GM12875 (cell line): ENCODE measurements around the gene ACAT2.

Experiments
- H3K4me3 ChIP-seq: one replicate; pipeline ENCODE4 v1.5.1; 2011; ENCODE audit warnings: low read depth, low read length, control low read depth
- TF ChIP-seq, protein P1 (sequence below): IDR thresholded peaks from 2 replicates; pipeline ENCODE4 v1.5.1; 2011; ENCODE audit warnings: low read depth, mild to moderate bottlenecking, control low read depth, inconsistent platforms, low read length, moderate library complexity, borderline replicate concordance; ENCODE audit not compliant: insufficient read depth

Gene ACAT2

DNA sequence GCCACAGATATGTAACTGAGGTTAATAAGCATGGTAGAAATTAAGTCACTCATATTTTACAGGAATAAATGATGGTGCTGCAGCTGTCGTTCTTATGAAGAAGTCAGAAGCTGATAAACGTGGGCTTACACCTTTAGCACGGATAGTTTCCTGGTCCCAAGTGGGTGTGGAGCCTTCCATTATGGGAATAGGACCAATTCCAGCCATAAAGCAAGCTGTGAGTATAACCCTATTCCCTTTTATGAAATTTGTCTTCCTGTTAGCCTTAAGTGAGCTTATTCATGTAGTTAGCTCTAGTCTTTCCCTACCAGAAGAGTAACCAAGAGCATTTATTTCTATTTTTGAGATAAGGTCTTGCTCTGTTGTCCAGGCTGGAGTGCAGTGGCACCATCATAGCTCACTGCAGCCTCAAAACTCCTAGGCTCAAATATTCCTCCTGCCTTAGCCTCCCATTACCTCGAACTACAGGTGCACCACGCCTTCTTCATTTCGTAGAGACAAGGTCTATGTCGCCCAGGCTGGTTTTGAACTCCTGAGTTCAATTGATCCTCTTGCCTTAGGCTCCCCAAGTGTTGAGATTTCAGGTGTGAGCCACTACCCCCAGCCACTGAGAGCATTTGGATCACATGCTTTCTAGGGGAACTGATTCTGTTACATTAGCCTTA is 15.5 kb downstream of the ACAT2 start:
- no peak overlapping the region for H3K4me3 ChIP-seq
- TF ChIP-seq, protein P1, sequence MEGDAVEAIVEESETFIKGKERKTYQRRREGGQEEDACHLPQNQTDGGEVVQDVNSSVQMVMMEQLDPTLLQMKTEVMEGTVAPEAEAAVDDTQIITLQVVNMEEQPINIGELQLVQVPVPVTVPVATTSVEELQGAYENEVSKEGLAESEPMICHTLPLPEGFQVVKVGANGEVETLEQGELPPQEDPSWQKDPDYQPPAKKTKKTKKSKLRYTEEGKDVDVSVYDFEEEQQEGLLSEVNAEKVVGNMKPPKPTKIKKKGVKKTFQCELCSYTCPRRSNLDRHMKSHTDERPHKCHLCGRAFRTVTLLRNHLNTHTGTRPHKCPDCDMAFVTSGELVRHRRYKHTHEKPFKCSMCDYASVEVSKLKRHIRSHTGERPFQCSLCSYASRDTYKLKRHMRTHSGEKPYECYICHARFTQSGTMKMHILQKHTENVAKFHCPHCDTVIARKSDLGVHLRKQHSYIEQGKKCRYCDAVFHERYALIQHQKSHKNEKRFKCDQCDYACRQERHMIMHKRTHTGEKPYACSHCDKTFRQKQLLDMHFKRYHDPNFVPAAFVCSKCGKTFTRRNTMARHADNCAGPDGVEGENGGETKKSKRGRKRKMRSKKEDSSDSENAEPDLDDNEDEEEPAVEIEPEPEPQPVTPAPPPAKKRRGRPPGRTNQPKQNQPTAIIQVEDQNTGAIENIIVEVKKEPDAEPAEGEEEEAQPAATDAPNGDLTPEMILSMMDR = no peak

DNA sequence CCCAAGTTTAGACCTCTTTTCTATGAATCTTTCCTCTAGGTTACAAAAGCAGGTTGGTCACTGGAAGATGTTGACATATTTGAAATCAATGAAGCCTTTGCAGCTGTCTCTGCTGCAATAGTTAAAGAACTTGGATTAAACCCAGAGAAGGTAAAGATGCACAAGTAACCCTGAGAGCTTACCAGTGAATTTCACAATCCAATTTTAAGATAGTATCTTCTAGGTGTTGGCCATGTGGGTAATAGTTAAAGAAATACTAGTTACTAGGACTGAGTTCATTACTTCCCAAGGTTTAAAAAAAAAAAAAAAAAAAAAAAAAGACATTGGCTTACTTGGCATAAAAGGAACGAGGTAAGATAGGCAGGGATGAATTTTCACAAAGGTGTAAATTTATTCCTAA is 16.3 kb downstream of the ACAT2 start:
- TF ChIP-seq, protein P1 = no peak

DNA sequence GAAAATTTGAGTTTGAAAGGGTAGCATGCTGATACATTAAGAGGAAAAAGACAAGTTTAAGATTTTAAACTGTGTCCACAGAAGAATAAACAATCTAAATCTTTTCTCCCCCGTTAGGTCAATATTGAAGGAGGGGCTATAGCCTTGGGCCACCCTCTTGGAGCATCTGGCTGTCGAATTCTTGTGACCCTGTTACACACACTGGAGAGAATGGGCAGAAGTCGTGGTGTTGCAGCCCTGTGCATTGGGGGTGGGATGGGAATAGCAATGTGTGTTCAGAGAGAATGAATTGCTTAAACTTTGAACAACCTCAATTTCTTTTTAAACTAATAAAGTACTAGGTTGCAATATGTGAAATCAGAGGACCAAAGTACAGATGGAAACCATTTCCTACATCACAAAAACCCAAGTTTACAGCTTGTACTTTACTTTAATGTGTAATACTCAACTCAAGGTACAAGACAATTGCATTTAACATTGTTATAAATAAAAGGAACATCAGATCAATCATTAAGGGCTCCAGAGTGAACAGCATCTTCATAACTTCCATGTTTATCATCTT is 16.8 kb downstream of the ACAT2 start:
- H3K4me3 ChIP-seq = no peak overlapping the region
- TF ChIP-seq, protein P1 = no peak

More for the DNA sequence above, 16.3 kb downstream of the ACAT2 start:
- no peak overlapping the region for H3K4me3 ChIP-seq

DNA sequence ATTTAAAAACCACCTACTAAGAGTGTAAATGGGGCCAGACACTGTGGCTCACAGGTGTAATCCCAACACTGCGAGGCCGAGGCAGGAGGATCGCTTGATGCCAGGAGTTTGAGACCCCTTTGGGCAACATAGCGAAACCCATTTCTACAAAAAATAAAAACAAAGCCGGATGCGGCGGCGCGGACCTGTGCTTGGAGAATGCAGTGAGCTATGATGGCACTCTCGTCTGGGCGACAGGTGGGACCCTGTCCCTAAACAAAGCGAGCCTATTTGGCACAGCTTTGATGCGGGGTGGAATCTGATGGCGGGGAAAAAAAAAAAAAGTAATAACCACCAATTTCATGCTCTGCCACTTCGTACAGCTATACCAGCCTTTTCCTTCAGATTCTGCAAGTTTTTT is 26.4 kb downstream of the ACAT2 start:
- TF ChIP-seq, protein P1 = no peak
- peak overlapping the region; percentile 67 for H3K4me3 ChIP-seq

DNA sequence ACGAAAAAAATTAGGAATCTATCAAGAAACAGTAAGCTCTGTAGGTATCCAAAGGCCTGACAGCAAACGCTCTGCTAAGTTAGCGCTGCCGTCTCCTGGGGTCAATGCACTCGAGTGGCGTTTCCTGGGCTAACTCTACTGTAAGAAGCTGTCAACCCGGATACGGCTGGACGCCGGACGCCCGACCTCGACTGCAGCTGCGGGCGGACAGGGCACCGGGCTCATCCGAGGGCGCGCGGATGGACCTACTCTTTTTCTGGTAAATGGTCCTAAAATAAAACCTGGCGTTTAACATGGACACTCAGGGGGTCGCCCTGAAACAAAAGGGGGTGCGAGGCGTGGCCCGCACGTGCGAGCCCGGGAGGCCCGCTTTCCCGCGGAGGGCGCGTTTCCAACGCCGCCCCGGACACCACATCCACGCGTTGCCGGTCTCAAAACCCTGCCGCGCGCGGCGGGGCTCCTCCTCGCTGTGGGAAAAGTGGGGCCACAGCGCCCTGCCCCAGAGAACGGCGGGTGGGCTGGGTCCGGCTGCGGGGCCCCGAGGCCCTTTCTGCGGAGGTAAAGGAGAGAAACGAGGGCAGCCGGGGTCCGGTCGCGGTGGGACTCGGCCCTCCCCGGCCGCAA is 27.0 kb downstream of the ACAT2 start:
- peak overlapping the region; percentile 67 for H3K4me3 ChIP-seq
- TF ChIP-seq, protein P1 = no peak

DNA sequence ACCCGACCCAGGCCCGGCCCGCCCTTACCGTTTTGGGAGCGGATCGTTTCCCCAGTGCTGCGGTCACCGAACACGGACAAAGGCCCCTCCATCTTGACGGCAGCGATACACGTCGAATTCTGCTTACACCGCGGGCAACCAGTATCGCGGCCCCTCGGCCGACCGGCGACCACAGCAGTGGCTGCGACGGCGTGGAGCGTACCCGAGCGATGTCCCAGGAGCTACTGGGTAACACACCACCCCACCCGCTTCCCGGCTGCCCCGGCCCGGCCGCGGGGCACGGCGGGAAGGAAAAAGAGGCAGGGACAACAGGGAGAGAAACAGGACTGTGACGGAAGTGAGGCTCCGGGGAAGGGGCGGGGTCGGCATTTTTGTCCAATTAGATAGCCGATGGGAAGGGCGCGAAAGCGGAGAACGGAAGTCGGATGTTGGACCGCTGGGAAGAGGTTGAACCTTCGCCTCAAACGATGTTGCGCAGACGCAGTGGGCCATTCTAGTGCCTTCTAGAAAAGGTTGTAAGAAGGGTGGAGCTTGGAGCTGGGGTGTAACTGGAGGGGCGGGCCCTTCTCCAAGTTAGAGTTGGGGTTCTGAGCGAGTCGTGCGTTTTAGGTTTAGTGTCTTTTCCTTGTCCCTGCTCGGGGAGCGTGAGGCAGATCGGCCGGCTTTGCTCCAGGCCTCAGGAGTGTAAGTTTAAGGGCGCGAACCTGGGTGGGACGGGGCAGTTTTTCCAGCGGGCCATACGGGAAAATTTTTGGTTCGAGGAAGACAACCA is 27.7 kb downstream of the ACAT2 start, which contains the start of gene TCP1:
Gene TCP1 (minus strand): TSS at position 226 of the 772 bp plus-strand sequence. CDS start 134 bp downstream, at position 92.
- TF ChIP-seq, protein P1 = no peak
- peak within 1 kb of the TSS; percentile 67 for H3K4me3 ChIP-seq
